Measurements from ENCODE around the gene DEPDC5.

DEPDC5 gene

GRCh38 chr22:31852691-31853421 is 99.0 kb downstream of the DEPDC5 start:
- DNase-seq, result no peak

- no peak for DNase-seq
These were observed 100.1 kb downstream of the DEPDC5 start for GRCh38 chr22:31853736-31854495.

- no peak for DNase-seq
These were observed 103.4 kb downstream of the DEPDC5 start for GRCh38 chr22:31857247-31857646.

- DNase-seq, result no peak
These were observed 107.5 kb downstream of the DEPDC5 start for GRCh38 chr22:31861226-31861840.

GRCh38 chr22:31866918-31867317 is 113.1 kb downstream of the DEPDC5 start:
- no peak for DNase-seq

GRCh38 chr22:31867386-31868153 is 113.8 kb downstream of the DEPDC5 start:
- no peak for DNase-seq

- no peak for DNase-seq
These were observed 115.9 kb downstream of the DEPDC5 start for GRCh38 chr22:31869739-31870138.

GRCh38 chr22:31870890-31871289 is 117.1 kb downstream of the DEPDC5 start:
- no peak for DNase-seq

GRCh38 chr22:31871480-31871879 is 117.7 kb downstream of the DEPDC5 start:
- no peak for DNase-seq

- peak; percentile 5 for DNase-seq
These were observed 118.4 kb downstream of the DEPDC5 start for GRCh38 chr22:31872209-31872608.

GRCh38 chr22:31874821-31875220 is 121.0 kb downstream of the DEPDC5 start:
- DNase-seq, result no peak

- no peak for DNase-seq
These were observed 122.5 kb downstream of the DEPDC5 start for GRCh38 chr22:31876156-31876920.

- DNase-seq, result no peak
These were observed 125.8 kb downstream of the DEPDC5 start for GRCh38 chr22:31879585-31879984.

- DNase-seq, result no peak
These were observed 127.4 kb downstream of the DEPDC5 start for GRCh38 chr22:31881200-31881599.

- no peak for DNase-seq
These were observed 128.0 kb downstream of the DEPDC5 start for GRCh38 chr22:31881865-31882264.

GRCh38 chr22:31882971-31883370 is 129.2 kb downstream of the DEPDC5 start:
- DNase-seq, result no peak

- DNase-seq, result no peak
These were observed 130.2 kb downstream of the DEPDC5 start for GRCh38 chr22:31883989-31884388.

- DNase-seq, result no peak
These were observed 137.7 kb downstream of the DEPDC5 start for GRCh38 chr22:31891366-31892079.

GRCh38 chr22:31892080-31892433 is 138.2 kb downstream of the DEPDC5 start:
- DNase-seq, result no peak

GRCh38 chr22:31893460-31893859 is 139.6 kb downstream of the DEPDC5 start:
- no peak for DNase-seq

- no peak for DNase-seq
These were observed 141.7 kb downstream of the DEPDC5 start for GRCh38 chr22:31895411-31896123.
